ENCODE measurements around the gene TGFBI.

TGFBI gene

DNA sequence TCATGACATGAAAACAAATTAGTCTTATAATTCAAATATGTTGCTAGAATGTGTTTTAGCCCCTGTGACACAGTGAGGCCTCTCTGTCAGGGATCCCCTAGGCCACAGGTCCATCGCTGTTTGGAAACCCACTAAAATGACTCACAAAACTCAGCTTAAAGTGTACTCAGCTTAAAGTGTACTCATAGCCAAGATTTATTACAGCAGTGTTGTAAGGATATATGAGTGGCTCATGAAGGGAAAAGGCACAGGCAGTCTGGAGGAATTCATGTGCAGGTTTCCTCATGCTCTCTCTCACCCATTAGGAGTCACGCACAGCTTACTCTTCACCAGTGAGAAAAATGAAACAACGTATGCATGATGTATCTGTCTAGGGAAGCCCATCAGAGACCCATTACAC is 24.4 kb upstream of the TGFBI start:
- peak; percentile 56 for DNase-seq

- no peak for DNase-seq
These were observed 23.3 kb upstream of the TGFBI start for GRCh38 chr5:136005476-136005875.

DNA sequence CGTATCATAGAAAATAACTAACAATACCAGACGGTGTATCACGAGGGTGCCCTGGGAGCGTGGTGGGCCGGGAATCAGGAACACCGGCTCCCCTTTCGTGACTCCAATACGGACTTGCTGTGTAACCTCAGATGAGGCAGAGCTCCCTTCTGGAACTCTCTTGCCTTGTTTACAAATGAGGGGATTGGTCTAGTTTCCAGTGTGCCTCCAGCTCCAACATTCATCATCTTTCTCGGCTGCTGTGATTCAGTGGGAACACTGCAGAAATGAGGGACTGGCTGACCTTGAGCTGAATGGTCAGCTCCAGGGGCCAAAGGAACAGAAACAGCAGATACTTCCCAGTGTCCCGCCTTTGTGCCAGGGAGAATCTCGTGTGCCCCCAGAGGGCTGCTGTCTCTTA is 22.6 kb upstream of the TGFBI start:
- no peak for DNase-seq

DNA sequence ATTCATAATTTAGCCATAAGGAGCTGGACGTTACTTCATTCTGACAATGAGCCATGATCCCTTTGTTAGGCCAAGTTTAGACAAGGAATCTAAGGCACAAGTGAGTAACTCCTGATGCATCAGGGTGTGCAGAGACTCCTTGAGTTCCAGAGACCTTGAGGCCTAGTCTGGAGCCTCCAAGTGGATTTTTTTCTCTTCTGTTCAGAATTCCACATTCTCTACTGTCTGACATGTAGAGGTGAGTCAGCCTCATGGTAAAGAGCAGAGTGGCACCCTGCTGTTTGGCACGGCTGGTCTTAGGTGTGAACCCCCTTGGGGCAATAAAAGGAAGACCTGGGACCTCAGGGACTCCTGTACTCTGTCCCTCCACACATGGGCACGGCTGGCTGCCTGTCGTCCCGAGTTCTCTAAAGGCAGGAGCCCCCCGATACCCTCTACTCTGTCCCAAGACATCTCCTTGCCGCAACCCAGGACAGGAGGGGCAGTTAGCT is 22.0 kb upstream of the TGFBI start:
- DNase-seq = peak; percentile 95

- no peak for DNase-seq
These were observed 21.5 kb upstream of the TGFBI start for GRCh38 chr5:136007271-136007670.

GRCh38 chr5:136011414-136012001 is 17.3 kb upstream of the TGFBI start:
- DNase-seq = peak; percentile 89

DNA sequence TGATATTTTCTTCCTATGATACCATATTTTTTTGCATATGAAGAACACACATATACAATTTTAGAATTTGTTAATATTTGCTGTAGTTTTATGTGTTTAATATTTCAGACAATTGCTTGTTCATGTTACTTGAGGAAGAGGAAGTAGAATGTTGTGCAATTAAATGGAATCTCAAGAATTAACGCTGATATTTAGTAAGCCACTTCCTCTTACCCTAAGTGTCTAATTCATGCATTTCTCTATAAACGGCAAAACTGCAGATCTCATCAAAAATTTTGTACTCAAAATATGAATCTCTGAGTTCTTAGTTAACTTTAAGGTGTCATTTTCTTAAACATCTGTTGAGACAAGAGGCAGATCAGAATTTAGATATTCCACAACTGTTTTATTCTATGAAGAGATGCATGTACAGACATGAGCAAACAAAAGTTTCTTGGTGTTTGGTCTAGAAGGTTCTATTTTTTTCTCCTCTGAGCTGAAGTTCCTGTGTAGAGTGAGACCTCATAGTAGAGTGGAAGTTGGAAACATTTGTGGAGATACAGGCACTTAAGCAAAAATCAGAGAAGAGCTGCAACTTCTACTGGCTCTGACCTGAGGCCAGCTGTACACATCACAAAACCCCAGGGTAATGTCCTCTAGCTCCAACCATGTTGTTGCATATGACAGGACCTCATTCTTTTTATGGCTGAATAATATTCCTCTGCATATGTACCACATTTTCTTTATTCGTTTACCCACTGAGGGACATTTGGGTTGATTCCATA is 16.6 kb upstream of the TGFBI start:
- DNase-seq = peak; percentile 73

- no peak for DNase-seq
These were observed 15.2 kb upstream of the TGFBI start for GRCh38 chr5:136013559-136013958.

DNA sequence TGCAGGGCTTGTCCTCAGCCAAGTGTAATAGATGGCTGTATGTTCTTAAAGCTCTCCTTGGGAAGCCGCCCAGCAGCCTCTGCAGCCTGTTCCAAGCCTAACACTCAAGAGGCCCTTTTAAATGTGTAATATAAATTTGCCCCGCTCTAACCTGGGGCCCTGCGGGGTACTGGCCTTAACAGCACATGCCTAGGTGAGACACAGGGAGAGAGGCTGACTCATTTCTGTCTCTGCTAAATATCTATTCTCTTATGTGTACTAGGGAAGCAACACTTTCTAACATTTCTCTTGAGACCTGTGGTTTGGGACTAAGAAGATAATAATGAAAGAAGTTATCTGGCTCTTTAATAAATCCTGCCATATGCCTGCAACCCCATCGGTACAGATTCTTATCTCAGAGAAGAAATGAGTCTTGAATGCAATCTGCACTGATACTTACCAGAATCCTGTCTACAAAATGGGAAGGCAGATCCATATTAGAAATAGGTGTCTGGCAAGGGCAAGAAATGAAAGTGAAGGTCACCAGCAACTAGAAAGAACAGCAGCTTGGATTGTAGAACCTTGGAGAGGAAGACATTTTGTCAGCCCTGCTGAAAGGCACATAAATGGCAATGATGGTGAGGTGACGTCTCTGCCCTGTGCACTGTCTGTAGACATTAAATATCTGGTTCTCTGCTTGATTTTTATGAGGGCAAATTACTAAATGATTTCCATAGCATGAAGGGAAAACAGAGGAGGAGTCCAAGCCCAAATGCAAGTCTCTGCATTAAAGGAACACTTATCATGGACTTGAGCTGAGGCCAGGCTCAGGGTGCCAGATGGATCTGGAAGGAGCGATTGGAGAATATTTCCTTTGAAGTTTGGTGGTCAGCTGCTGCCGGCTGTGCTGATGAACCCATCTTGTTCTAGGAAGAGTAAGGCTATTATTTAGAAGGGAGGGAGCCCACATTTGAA is 14.5 kb upstream of the TGFBI start:
- peak; percentile 31 for DNase-seq

GRCh38 chr5:136015003-136015375 is 13.8 kb upstream of the TGFBI start:
- no peak for DNase-seq

DNA sequence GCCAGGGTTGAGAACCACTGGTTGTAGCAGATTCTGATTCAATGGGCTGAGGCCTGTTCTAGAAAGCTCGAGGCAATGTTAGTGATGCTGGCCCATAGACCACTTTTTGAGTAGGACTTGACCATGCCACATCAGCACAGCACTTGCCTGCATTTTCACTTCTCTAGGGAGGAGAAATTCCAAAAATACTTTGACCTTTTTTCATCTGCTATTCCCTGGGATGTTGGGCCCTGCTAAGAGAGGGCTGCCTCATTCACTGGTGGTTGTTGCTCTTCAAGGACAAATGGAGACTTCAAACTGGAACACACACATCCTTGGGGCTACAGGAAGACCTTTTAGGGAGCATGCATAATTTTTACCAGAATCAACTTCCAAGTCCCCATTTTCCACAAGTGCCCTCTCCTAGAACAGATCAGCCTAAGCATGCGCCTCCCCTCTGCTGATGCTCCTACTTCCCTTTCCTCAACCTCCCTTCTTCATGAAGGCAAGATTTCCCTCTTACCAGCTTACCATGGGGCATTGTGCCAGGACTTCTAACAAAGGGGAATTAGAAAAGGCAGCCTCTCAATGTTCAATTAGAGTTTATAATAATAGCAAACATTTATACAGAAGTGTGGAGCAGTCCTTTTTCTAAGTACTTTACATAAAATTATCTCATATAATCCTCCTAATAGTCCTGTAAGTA is 12.7 kb upstream of the TGFBI start:
- no peak for DNase-seq

DNA sequence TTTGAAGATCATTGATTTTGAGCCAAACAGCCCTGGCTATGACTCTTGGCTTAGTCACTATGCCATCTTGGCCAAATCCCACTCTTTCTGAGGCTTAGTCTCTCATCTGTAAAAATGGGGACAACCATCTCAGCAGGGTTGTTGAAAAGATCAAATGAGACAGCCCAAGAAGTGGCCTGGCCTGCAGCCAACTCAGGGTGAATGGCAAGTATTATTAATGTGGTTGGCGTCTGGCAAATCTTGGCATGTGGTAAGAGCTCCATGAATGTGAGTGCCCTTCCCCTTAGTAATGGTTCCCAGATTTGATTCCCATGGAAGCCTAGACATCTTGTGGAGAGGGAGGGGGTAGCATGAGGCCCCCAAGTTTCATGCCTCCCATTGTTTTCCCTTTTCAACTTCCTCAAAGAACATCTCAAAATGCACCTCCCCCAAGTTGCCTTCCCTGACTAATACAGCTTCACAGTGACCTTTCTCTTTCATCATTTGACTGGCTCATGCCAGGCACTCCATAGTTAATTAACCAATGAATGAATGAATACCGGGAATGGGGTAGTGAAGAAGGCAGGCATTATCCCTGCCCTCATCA is 11.8 kb upstream of the TGFBI start:
- peak; percentile 89 for DNase-seq

DNA sequence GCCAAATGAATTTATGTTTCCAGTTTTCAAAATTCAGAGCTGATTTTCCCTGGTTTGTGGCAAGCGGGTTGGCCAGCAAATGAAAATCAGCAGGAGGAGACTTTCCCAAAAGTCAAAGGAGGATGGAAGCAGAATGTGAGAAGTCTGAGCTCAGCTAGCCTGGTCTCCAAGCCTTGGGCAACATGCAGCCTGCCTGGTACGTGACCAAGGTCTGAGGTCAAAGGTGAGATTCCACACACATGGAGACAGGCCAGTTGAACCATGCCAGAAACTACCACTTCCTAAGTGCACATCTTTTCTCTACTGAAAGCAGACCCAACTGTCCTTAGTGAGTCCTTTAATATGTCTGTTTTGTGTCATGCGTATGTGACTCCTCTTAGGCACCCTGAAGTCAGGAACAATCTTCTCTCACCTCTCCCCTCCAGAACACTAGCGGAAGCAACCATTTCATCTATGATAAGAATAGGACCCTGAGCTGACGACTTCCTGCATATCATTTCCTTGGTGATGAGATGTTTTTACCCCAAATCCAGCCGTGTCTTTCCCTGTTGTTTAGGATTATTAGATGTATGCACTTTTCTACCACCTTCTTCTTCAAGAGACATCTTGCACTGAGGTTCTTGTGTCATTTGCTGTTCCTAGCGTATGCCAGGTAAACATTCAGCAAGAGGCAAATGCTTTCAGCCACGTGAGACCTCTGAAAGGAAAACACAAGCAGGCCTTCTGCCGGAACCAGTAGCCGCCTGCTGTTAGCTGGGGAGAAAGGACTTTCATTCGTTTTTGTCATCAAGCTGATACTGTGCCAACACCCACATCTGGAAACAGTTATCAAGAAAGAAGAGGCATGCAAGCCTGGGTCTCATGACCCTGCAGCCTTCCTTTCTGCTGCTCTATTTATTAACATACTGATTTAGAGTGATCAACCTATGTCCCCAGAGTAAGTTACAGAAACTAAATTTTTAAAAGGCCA is 9.7 kb upstream of the TGFBI start:
- DNase-seq = no peak

GRCh38 chr5:136020001-136020382 is 8.8 kb upstream of the TGFBI start:
- no peak for DNase-seq

GRCh38 chr5:136020383-136021015 is 8.3 kb upstream of the TGFBI start:
- peak; percentile 98 for DNase-seq

- no peak for DNase-seq
These were observed 7.8 kb upstream of the TGFBI start for GRCh38 chr5:136021016-136021405.

DNA sequence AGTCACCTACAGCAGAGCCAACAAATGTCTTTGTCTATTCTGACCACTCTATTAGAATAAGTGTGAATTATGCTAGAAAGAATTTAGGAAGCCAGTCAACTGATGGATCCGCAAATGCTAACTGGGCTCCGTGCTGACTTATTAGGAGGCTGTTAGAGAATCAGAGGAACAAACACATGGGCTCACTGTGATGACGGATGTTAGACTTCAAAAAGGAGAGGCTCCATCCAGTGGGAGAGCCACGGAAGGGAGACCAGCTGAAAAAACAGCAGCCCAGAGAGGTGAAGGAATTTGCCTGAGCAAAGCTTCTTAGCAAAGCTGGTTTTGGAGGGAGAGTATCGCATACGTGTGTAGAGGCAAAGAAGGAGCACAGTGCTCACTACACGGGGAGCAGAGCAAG is 5.8 kb upstream of the TGFBI start:
- DNase-seq = no peak

GRCh38 chr5:136023958-136024541 is 4.7 kb upstream of the TGFBI start:
- DNase-seq = peak; percentile 62

DNA sequence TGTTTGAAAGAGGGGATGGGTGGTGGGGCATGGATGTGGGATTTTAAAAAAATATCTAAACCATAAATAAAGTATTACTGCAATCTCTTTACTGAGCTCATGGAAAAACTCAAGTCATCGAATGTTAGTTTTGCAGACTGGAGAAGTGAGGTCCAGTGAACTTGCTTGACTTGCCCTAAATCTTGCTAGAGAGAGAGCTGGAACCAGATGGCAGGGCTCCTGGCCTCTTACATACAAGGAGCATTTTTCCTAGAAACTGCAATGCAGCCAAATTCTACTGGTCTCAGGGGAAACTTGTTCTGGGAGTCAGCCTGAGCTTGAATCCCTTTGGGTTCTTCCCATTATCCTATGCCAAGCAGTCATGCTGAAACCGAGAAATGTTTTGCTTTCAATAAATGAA is 2.9 kb upstream of the TGFBI start:
- no peak for DNase-seq

DNA sequence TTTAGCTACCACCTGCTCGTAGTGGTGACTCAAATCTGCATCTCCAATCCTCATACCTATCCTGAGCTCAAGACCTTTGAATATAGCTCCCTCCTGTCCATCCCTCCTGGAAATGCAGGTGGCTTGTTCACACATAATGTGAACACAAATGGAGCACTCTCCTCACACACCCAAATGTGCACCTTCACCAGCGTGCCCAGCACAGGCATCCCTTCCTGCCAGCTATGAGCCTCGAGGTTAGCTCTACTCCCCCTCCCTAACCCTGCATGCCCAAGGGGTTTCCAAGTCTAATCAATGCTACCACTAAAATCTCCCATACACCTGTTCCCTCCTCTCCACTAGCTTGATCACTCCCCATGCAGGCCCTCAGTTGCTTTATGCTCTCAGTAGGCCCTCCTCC is 2.2 kb upstream of the TGFBI start:
- DNase-seq = no peak
